K562 (cell line): ENCODE measurements around the gene MEF2B. TPM values are rescaled to one million over a fixed set of nuclear protein-coding genes. Genes with fewer than 3 reads are reported as not detected.
A peak's percentile ranks its signal among the peaks of the same experiment; 100 is the strongest.

Source experiments
- CBX3 ChIP-seq, 2 experiments: IDR thresholded peaks; 1 replicate in 1 of 2; 2 replicates in 1 of 2; pipeline ENCODE4 v1.6.1; 2012; ENCODE audit warnings: inconsistent platforms in 2 of 2, low read length in 2 of 2, borderline replicate concordance in 1 of 2, control low read depth in 1 of 2
- GTF2E2 ChIP-seq: fragments of 200-800 bp; sonication (Bioruptor generic); IDR thresholded peaks from 2 replicates; pipeline ENCODE4 v1.6.1; 2016; ENCODE audit warnings: missing genetic modification characterization, missing compliant biosample characterization
- HCFC1 ChIP-seq: IDR thresholded peaks from 2 replicates; pipeline ENCODE4 v1.6.1; 2012; ENCODE audit warnings: low read depth, low read length, improper control_type of control experiment
- HLTF ChIP-seq: fragments of 450-650 bp; IDR thresholded peaks from 2 replicates; pipeline ENCODE4 v1.6.1; 2016
- MEIS2 ChIP-seq: fragments of 450-650 bp; IDR thresholded peaks from 2 replicates; pipeline ENCODE4 v1.6.1; 2014; ENCODE audit warnings: mild to moderate bottlenecking; ENCODE audit not compliant: partially characterized antibody
- NCOA1 ChIP-seq: fragments of 450-650 bp; IDR thresholded peaks from 2 replicates; pipeline ENCODE4 v1.6.1; 2016; ENCODE audit warnings: low read depth
- NFATC3 ChIP-seq: fragments of 450-650 bp; IDR thresholded peaks from 2 replicates; pipeline ENCODE4 v1.6.1; 2017; ENCODE audit warnings: mild to moderate bottlenecking
- PHF20 ChIP-seq: fragments of 450-650 bp; IDR thresholded peaks from 2 replicates; pipeline ENCODE4 v1.6.1; 2018; ENCODE audit not compliant: partially characterized antibody
- PTRF ChIP-seq: fragments of 450-650 bp; IDR thresholded peaks from 2 replicates; pipeline ENCODE4 v1.6.1; 2016; ENCODE audit warnings: mild to moderate bottlenecking, missing genetic modification characterization, missing compliant biosample characterization
- RBFOX2 ChIP-seq: fragments of 200-400 bp; formaldehyde crosslinking; IDR thresholded peaks from 2 replicates; pipeline ENCODE4 v1.6.1; 2017; ENCODE audit warnings: low read depth, mild to moderate bottlenecking, low read length, moderate library complexity
- SETDB1 ChIP-seq: IDR thresholded peaks from one replicate; pipeline ENCODE4 v1.6.1; 2012; ENCODE audit warnings: low read length, control low read depth, inconsistent platforms
- SPI1 ChIP-seq: IDR thresholded peaks from 2 replicates; pipeline ENCODE4 v1.6.1; 2011; ENCODE audit warnings: low read depth, low read length, control low read depth, borderline replicate concordance
- SUPT5H ChIP-seq: fragments of 450-650 bp; IDR thresholded peaks from 2 replicates; pipeline ENCODE4 v1.6.1; 2016
- TEAD1 ChIP-seq, 2 experiments: fragments of 450-650 bp in 1 of 2; sonication (generic) in 1 of 2; formaldehyde crosslinking; IDR thresholded peaks; 2 replicates each; pipeline versions ENCODE4 v1.4.0 to v1.8.0; 2020 to 2022; ENCODE audit warnings: mild to moderate bottlenecking in 2 of 2, missing genetic modification reagents in 1 of 2
- ZNF212 ChIP-seq: fragments of 450-650 bp; formaldehyde crosslinking; IDR thresholded peaks from 2 replicates; pipeline ENCODE4 v1.4.0; 2020; ENCODE audit warnings: mild to moderate bottlenecking
- polyA plus RNA-seq, 8 experiments: library from polyadenylated mRNA; depleted of rRNA in 4 of 8; stranded (reverse) in 5 of 8; unstranded in 3 of 8; fragments of >200 nt; fragmentation: Nextera tagmentation in 2 of 8; fragmentation: Illumina TruSeq in 1 of 8; extraction: Ambion mirVana in 2 of 8; extraction: Trizol in 1 of 8; gene quantifications; 2 replicates each; pipeline versions ENCODE4 v1.2.1 to v1.2.3, GENCODE V29; 2011 to 2014; ENCODE audit warnings: inconsistent platforms in 1 of 8, missing spikeins in 1 of 8
- total RNA-seq, 7 experiments: library from RNA; depleted of rRNA in 6 of 7; stranded (reverse); fragments of >200 nt in 6 of 7; fragmentation: Illumina TruSeq in 2 of 7; extraction: Trizol in 2 of 7; gene quantifications; 2 replicates each; pipeline versions ENCODE4 v1.2.1 to v1.2.3, GENCODE V29; 2011 to 2021; ENCODE audit warnings: low replicate concordance in 1 of 7
- TF ChIP-seq, protein P1 (sequence below), 2 experiments: fragments of 250-450 bp in 1 of 2; fragments of 450-650 bp in 1 of 2; sonication (Bioruptor Pico) in 1 of 2; IDR thresholded peaks; 2 replicates each; pipeline versions ENCODE4 v1.6.1 to v1.8.0; 2016 to 2021; ENCODE audit warnings: mild to moderate bottlenecking in 2 of 2, moderate library complexity in 2 of 2, missing compliant biosample characterization in 1 of 2, missing genetic modification characterization in 1 of 2
- TF ChIP-seq, protein P2 (sequence below), 2 experiments: fragments of 450-650 bp; formaldehyde crosslinking in 1 of 2; IDR thresholded peaks; 2 replicates each; pipeline versions ENCODE4 v1.4.0 to v1.6.1; 2014 to 2020; ENCODE audit warnings: mild to moderate bottlenecking in 2 of 2, borderline replicate concordance in 1 of 2, low read depth in 1 of 2

MEF2B gene
- total and polyA plus RNA-seq, 9 of the 15 experiments (the other 6 are each of a cell fraction or from before 2014, with no cell fraction given), result 0.14 to 1.9 (median 0.71) TPM; not detected in 3

DNA sequence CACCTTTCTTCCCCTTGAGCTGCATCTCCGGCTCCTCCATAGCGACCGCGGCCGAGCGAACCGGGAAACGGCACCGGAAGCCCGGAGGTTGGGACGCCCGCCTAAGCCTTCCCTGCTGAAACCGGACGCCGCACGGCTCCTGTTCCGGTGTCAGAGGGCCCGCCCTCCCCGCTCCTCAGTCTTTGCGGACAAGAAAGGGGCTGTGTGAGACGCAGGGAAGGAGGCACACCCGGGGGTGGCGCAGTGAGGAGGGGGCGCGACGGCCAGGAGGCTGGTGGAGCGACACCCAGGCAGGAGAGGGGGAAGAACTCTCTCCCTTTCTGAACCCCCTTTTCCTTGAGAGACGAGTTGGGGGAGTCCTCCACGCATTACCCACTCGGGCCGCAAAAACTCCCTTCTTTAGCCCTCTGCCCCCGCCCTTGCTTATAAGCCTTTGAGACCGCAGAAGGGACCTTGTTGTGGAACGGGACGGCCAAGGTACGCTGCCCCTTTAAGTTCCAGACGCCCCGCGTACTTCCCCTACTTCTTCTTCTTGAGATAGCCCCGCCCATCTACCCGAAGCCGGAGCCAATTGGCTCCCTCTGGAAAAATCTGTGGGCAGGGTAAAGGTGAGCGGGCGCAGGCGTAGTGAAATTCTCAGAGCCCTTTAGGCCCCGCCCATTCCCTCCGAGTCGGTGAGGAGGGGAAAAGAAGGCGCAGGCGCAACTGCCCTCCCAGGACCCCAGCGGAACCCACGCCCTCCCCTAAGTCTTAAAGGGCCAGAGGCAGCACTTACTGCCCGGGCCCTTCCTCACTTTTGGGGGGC, 22.2 kb upstream of the MEF2B start, which contains the start of the genes BORCS8 and RFXANK (continued):
- TF ChIP-seq SPI1, result peak; percentile 14; the same call in 1 of the 2 replicates
- TF ChIP-seq SETDB1, result no peak
- peak; percentile 88 for TF ChIP-seq SUPT5H
- TF ChIP-seq CBX3 (IDR thresholded peaks at IDR 0.05; ENCODE audit: borderline replicate concordance in 1 of 2, low read length in 2 of 2), result peak in 1 of 2 experiments; percentile 61; a peak in 1 of 3 replicates
- TF ChIP-seq GTF2E2 (tag), result peak; percentile 95
- no peak for TF ChIP-seq PTRF
- peak; percentile 88 for TF ChIP-seq HCFC1
- TF ChIP-seq NCOA1, result peak; percentile 99
- TF ChIP-seq TEAD1 (CRISPR knock-in tag; IDR thresholded peaks at IDR 0.05), result peak in 1 of 2 experiments; percentile 84; a peak in 2 of 4 replicates
- TF ChIP-seq, protein P1, sequence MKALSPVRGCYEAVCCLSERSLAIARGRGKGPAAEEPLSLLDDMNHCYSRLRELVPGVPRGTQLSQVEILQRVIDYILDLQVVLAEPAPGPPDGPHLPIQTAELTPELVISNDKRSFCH (CRISPR knock-in tag; IDR thresholded peaks at IDR 0.05), result no peak
- TF ChIP-seq, protein P1 (tag; IDR thresholded peaks at IDR 0.05), result peak; percentile 86; the same call in 1 of the 2 replicates
- TF ChIP-seq HLTF, result peak; percentile 87; the same call in 1 of the 2 replicates
- TF ChIP-seq PHF20, result peak; percentile 93
- no peak for TF ChIP-seq ZNF212 (CRISPR knock-in tag)
- TF ChIP-seq, protein P2, sequence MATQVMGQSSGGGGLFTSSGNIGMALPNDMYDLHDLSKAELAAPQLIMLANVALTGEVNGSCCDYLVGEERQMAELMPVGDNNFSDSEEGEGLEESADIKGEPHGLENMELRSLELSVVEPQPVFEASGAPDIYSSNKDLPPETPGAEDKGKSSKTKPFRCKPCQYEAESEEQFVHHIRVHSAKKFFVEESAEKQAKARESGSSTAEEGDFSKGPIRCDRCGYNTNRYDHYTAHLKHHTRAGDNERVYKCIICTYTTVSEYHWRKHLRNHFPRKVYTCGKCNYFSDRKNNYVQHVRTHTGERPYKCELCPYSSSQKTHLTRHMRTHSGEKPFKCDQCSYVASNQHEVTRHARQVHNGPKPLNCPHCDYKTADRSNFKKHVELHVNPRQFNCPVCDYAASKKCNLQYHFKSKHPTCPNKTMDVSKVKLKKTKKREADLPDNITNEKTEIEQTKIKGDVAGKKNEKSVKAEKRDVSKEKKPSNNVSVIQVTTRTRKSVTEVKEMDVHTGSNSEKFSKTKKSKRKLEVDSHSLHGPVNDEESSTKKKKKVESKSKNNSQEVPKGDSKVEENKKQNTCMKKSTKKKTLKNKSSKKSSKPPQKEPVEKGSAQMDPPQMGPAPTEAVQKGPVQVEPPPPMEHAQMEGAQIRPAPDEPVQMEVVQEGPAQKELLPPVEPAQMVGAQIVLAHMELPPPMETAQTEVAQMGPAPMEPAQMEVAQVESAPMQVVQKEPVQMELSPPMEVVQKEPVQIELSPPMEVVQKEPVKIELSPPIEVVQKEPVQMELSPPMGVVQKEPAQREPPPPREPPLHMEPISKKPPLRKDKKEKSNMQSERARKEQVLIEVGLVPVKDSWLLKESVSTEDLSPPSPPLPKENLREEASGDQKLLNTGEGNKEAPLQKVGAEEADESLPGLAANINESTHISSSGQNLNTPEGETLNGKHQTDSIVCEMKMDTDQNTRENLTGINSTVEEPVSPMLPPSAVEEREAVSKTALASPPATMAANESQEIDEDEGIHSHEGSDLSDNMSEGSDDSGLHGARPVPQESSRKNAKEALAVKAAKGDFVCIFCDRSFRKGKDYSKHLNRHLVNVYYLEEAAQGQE (IDR thresholded peaks at IDR 0.05; ENCODE audit: borderline replicate concordance), result no peak
- TF ChIP-seq, protein P2 (CRISPR knock-in tag; IDR thresholded peaks at IDR 0.05; ENCODE audit: low read depth), result peak; percentile 52; the same call in 1 of the 2 replicates
- TF ChIP-seq MEIS2, result peak; percentile 90
- TF ChIP-seq NFATC3, result 0 out of 2 replicates have a peak, but pooled peaks have one; percentile 33
- peak; percentile 88 for TF ChIP-seq RBFOX2
